ENCODE data around the gene ESRRB. TPM values are rescaled to one million over a fixed set of nuclear protein-coding genes. Genes with fewer than 3 reads are reported as not detected.

ESRRB gene
- total and polyA plus RNA-seq, 2 experiments from 2014 or later: 0.13 TPM; not detected in 1

- no peak for TF ChIP-seq EZH2phosphoT487 (IDR thresholded peaks at IDR 0.05; ENCODE audit: low read depth, severe bottlenecking, unreplicated experiment)
- TF ChIP-seq CTCF (IDR thresholded peaks at IDR 0.05; ENCODE audit: poor library complexity): no peak
- TF ChIP-seq EZH2 (IDR thresholded peaks at IDR 0.05; ENCODE audit: borderline replicate concordance): no peak
- Histone ChIP-seq H2AFZ (no peak overlapping the region), H3K27ac (no peak overlapping the region), H3K27me3 (peaks cover 18% of the 10 kb centered on the region), H3K9me2 (replicated peaks; ENCODE audit: insufficient read depth) (no peaks in the 10 kb centered on the region), H4K20me1 (ENCODE audit: insufficient read depth, poor library complexity, severe bottlenecking) (no peaks in the 10 kb centered on the region), H3K4me1 (ENCODE audit: insufficient read depth) (no peaks in the 10 kb centered on the region), H3K4me2 (no peak overlapping the region), H3K36me3 (replicated peaks; ENCODE audit: insufficient read depth, low read depth) (no peaks in the 10 kb centered on the region), H3K4me3 (no peak overlapping the region), H3K79me2 (no peaks in the 10 kb centered on the region), H3K9me3 (ENCODE audit: low read depth) (no peaks in the 10 kb centered on the region)
- DNase-seq (ENCODE audit: low spot score): no peak
- WGBS (ENCODE audit: low lambda C conversion rate, missing lambda C conversion rate): 83% methylated on average over 5 of the region's 5 CpGs
These were observed 18.6 kb downstream of the ESRRB start for GRCh38 chr14:76394569-76394968.

- H3K4me3 ChIP-seq: no peak overlapping the region
- H3K9me2 ChIP-seq (replicated peaks; ENCODE audit: insufficient read depth): no peaks in the 10 kb centered on the region
- 91% methylated on average over 8 of the region's 8 CpGs for WGBS (ENCODE audit: low lambda C conversion rate, missing lambda C conversion rate)
- no peak overlapping the region for H3K27ac ChIP-seq
- H2AFZ ChIP-seq: no peak overlapping the region
- peaks cover 22% of the 10 kb centered on the region for H3K27me3 ChIP-seq
- no peaks in the 10 kb centered on the region for H3K79me2 ChIP-seq
- H4K20me1 ChIP-seq (ENCODE audit: insufficient read depth, poor library complexity, severe bottlenecking): no peaks in the 10 kb centered on the region
- no peaks in the 10 kb centered on the region for H3K9me3 ChIP-seq (ENCODE audit: low read depth)
- TF ChIP-seq CTCF (IDR thresholded peaks at IDR 0.05; ENCODE audit: poor library complexity) (no peak), EZH2phosphoT487 (IDR thresholded peaks at IDR 0.05; ENCODE audit: low read depth, severe bottlenecking, unreplicated experiment) (no peak), EZH2 (IDR thresholded peaks at IDR 0.05; ENCODE audit: borderline replicate concordance) (no peak)
- no peak overlapping the region for H3K4me2 ChIP-seq
- no peaks in the 10 kb centered on the region for H3K36me3 ChIP-seq (replicated peaks; ENCODE audit: insufficient read depth, low read depth)
- H3K4me1 ChIP-seq (ENCODE audit: insufficient read depth): no peaks in the 10 kb centered on the region
- no peak for DNase-seq (ENCODE audit: low spot score)
These were observed 19.2 kb downstream of the ESRRB start for GRCh38 chr14:76395161-76395560.

GRCh38 chr14:76396714-76397187, 20.8 kb downstream of the ESRRB start:
- Histone ChIP-seq H3K36me3 (replicated peaks; ENCODE audit: insufficient read depth, low read depth) (no peaks in the 10 kb centered on the region), H3K4me3 (no peak overlapping the region), H4K20me1 (ENCODE audit: insufficient read depth, poor library complexity, severe bottlenecking) (no peaks in the 10 kb centered on the region), H3K9me3 (ENCODE audit: low read depth) (no peaks in the 10 kb centered on the region), H3K4me2 (no peak overlapping the region), H3K27me3 (peaks cover 25% of the 10 kb centered on the region), H3K79me2 (no peaks in the 10 kb centered on the region), H3K4me1 (ENCODE audit: insufficient read depth) (no peaks in the 10 kb centered on the region), H3K27ac (no peak overlapping the region), H2AFZ (no peak overlapping the region), H3K9me2 (replicated peaks; ENCODE audit: insufficient read depth) (no peaks in the 10 kb centered on the region)
- 84% methylated on average over 19 of the region's 19 CpGs for WGBS (ENCODE audit: low lambda C conversion rate, missing lambda C conversion rate)
- DNase-seq (ENCODE audit: low spot score): no peak
- TF ChIP-seq EZH2 (IDR thresholded peaks at IDR 0.05; ENCODE audit: borderline replicate concordance): no peak
- TF ChIP-seq EZH2phosphoT487 (IDR thresholded peaks at IDR 0.05; ENCODE audit: low read depth, severe bottlenecking, unreplicated experiment): no peak
- no peak for TF ChIP-seq CTCF (IDR thresholded peaks at IDR 0.05; ENCODE audit: poor library complexity)

GRCh38 chr14:76405627-76406026, 29.7 kb downstream of the ESRRB start:
- no peak for DNase-seq (ENCODE audit: low spot score)
- Histone ChIP-seq H3K9me2 (replicated peaks; ENCODE audit: insufficient read depth) (no peaks in the 10 kb centered on the region), H3K36me3 (replicated peaks; ENCODE audit: insufficient read depth, low read depth) (no peaks in the 10 kb centered on the region), H3K4me3 (no peak overlapping the region), H3K27ac (no peak overlapping the region), H3K9me3 (ENCODE audit: low read depth) (no peaks in the 10 kb centered on the region), H2AFZ (no peak overlapping the region), H3K79me2 (no peaks in the 10 kb centered on the region), H3K27me3 (peaks cover 3% of the 10 kb centered on the region), H3K4me2 (no peak overlapping the region), H3K4me1 (ENCODE audit: insufficient read depth) (no peaks in the 10 kb centered on the region), H4K20me1 (ENCODE audit: insufficient read depth, poor library complexity, severe bottlenecking) (no peaks in the 10 kb centered on the region)
- TF ChIP-seq CTCF (IDR thresholded peaks at IDR 0.05; ENCODE audit: poor library complexity) (no peak), EZH2 (IDR thresholded peaks at IDR 0.05; ENCODE audit: borderline replicate concordance) (no peak), EZH2phosphoT487 (IDR thresholded peaks at IDR 0.05; ENCODE audit: low read depth, severe bottlenecking, unreplicated experiment) (no peak)
- 89% methylated on average over 7 of the region's 7 CpGs for whole genome bisulfite sequencing (ENCODE audit: low lambda C conversion rate, missing lambda C conversion rate)
